GM19372 (cell line): Measurements from ENCODE around the gene HLCS.

Experiments used
- ATAC-seq: cut with Tn5 transposase; IDR thresholded peaks from one replicate; pipeline ENCODE4 v1.9.1; 2021; ENCODE audit warnings: mild to moderate bottlenecking, low read depth, moderate library complexity; ENCODE audit not compliant: unreplicated experiment

HLCS gene

DNA sequence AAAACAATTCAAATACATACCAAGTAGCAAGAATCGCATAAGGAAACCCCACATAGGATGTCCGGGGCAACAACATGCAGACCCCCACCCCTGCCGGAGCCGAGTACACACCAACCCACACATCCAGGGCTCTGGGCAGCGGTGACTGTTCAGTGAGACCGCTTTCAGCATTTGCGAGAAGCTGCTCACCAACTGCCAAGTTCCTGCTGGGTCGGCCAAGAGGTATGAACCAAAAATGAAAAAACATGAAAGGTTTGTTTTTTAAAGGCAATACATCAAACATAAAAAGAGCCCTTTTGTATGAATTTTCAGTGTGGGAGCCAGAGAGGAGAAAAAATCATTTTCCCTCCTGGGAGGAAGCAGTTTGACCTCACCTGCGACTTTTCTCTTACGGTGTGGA lies 175.3 kb downstream of the HLCS start:
- ATAC-seq = no peak

DNA sequence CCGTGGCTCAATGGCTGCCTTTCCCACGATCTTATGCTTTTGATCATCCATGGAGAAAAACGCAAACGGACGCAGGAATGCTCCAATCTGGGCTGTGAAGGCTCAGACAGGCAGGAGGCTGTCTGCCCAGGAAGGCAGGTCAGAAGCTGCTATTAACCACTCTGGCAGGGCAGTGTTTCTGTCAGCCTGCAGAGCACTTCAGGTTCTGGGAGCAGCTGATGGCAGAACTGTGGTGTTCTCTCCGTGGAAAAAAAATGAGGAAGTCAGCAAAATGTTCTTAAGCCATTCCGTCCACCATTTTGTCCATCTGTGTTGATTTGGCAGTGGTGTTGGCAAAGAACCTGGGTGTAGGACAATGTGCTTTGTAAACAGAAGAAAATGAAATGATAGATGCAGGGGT lies 175.9 kb downstream of the HLCS start:
- no peak for ATAC-seq

DNA sequence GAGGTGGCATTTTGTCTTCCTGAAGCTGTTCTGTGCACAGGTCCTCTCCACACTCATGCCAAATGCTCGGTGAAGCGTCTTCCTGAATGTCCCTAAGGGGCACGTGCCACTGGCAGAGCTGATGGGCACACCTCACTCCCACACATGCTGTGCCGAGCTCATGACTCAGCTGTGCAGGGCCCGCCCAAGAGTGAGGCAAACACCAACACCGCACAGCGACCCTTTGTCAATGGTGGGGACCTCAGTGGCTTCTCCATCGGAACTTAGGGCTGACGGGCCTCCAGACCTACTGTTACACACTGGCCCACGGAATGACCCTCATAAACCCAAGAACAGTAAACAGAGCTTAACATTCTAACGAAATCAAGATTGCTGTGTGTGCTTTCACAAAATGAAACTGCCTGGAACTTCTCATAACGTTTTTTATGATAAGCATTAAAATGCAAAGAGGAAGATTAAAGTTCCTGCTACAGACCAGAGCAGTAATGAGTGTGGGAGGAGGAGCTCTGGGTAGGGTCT lies 178.3 kb downstream of the HLCS start:
- no peak for ATAC-seq

DNA sequence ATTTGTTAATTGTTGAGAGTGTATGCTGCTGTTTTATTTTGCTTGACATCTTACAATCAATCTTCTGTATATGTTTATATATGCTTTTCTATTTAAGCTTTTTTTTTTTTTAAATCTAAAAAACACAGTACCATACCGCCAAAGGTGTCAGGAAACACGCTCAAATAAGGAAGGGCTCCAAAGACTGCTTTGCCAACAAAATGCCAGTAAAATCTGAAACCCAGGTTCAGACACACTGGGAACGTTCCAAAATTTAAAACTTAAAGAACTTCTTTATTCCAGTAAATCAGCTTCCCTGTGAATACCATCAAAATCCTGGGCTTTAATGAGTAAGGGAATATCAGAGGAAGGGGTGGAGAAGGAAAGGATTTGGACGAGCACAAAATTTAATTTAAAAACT lies 180.3 kb downstream of the HLCS start:
- no peak for ATAC-seq

DNA sequence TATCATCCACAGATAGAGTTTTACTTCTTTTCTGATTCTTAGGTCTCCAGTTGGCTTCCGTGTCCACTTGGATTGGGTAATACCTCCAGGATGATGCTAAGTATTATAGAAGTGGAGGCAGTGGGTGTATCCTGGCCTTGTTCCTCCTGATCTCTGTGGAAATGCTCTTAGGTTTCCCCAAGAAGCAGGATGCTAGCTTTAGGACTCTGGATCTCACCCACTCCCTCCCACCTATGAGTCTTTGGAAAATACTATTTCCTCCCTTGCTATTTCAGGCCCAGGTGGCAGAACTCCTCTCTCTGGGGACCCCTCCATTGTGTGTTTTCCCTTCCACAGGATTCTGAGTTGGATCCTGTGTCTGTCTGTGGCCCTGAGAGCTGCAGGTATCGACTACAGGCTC lies 180.9 kb downstream of the HLCS start:
- no peak for ATAC-seq

DNA sequence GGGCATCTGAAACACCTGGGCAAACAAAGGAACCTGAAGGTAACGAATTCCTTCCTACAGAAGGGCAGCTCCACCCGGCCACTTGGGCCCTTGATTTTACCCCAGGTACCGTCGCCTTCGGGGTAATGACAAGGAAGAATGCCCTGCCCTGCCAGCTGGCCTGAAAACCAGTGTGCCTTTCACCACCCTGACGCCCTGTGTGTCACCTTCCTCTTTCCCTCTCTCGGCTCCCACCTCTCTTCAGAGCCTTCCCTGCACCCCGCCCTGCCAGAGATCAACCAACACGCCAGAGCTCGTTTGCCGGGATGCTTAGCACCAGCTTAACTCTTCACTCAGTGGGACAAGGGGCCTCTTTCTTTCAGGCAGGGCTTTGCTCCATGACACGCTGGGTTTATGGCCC lies 181.5 kb downstream of the HLCS start:
- ATAC-seq = no peak

DNA sequence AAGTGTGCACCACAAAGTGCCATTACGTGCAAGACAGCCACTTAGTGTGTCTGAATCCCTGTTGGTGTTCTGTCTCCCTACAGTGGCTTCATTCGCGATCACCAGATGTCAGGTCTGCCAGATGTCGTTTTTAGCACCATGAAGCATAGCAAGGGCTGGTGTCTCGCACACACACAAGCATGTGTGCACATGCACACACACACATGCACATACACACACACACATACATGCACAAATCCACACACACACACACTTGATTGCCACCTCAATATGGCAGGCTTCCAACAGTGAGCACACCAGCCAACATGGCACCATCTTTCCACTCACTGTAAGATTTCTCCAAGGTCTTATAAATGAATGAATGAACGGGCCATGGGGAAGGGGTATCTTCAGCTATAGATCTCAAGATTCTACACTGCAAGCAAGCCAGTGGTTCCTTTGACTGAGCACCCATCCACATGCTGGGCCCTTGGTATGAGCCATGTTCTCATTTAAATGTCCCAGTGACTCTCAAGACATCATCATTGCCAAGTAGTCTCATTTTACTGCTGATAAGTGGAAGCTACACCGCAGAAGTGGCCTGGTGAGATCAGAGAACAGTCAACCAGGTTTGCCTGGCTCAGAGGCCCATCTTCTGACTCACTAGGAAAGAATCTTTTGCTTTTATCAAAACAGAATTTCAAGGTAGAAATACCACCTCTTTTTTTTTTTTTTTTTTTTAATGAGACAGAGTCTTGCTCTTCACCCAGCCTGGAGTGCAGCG lies 182.7 kb downstream of the HLCS start:
- no peak for ATAC-seq

DNA sequence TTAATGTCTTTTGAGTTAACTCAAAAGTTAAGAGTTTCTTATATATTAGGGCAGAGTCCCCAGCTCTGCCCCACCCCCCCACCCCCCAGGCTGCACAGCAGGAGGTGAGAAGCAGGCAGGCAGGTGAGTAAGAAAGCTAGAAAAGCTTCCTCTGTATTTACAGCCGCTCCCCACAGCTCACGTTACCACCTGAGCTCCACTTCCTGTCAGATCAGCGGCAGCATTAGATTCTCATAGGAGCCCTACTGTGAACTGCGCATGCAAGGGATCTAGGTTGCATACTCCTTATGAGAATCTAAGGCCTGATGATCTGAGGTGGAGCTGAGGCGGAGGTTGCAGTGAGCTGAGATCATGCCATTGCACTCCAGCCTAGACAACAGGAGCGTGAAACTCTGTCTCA lies 185.6 kb downstream of the HLCS start:
- ATAC-seq = no peak

DNA sequence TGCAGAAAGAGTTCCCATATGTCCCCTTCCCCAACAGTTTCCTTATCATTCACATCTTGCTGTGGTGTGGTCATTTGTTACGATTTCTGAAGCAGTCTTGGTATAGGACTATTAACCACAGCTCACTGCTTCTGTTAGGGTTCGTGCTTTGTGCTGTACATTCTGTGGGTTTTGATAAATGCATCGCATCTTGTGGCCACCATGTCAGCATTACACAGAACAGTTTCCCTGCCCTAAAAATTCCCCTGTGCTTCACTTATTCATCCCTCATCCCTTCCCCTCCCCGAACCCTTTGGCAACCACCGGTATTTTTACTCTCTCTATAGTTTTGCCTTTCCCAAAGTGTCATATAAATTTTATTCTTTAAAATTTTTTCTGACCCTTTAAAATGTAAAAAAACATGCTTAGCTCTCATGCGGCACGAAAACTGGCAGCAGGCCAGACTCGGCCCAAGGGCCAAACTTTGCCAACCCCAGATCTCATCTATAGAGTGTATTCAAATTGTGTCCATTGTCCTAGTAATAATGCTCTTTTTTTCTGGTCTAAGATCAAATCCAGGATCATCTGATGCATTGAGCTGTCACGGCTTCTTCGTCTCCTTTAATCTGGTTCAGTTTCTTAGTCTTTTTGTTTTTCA lies 189.4 kb downstream of the HLCS start:
- ATAC-seq = no peak

DNA sequence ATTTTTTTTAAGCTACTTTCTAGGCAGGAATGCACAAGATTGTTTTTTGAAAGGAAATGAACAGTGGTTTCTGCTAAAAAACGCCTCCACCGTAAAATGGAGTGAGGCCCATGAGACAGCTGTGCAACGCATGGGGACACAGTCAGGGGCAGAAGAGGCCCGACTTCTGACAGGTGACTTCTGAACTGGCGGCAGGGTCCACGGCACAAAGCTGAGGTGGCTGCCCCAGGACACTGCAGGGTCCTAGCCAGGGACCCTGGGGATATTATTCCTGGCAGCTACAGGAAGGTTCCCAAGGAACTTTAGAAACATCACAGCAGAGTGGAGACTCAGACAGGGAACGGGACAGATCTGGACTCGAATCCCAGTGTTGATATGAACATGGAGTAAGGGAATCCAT lies 192.5 kb downstream of the HLCS start:
- ATAC-seq = no peak

DNA sequence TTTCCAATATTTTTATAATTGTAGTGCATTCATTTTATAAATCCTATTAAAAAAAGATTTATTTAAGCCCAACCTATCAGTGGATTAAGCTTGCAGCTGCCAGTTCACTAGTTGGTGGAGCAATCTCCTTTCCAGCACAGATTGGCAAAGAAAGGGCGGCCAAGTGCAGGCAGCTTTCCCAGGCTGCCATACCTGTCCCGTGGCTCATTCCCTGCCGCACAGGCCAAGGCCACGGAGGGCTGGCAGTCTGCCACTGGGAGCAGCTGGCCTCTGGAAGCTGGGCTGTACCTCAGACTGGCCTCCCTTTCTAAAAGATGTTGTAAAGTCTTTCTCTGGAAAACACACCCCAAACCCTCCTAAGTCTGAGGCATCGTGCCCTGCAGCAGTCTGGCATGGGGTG lies 193.4 kb downstream of the HLCS start:
- no peak for ATAC-seq

DNA sequence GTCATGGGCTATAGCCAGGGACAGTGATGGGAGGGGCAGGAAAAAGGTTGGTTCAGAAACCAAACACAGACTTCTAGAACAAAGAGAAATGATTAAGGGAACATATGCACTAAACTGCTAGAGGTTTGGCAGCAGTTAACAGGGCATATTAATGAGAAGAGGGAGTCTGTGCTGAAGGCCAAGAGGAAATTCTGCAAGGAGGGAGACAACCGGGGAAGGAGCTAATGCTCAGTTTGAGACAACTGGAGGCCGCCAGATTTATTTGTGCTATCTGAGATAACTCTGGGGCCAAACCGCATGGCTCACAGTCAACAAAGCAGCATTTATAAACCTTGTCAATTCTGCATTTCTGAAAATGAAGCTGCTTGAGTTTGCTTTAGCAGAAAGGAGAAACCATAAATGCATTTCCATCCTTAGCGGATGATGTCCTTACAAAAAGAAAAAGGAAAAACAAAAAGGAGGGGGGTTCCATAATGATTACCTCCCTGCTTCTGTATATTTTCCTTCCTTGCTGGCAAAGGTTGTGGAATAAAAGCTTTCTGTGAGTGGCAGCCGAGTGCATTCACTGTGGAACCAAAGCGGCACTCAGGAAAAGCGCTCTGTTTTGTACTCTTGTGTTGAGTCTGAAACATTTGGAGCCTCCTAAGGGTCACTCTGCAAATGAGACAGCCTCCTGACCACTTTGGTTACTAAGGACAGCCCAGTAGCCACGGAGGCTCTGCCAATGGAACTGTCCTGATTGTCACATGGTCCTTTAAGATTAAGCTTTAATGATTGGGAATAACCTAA lies 197.2 kb downstream of the HLCS start:
- ATAC-seq = no peak

DNA sequence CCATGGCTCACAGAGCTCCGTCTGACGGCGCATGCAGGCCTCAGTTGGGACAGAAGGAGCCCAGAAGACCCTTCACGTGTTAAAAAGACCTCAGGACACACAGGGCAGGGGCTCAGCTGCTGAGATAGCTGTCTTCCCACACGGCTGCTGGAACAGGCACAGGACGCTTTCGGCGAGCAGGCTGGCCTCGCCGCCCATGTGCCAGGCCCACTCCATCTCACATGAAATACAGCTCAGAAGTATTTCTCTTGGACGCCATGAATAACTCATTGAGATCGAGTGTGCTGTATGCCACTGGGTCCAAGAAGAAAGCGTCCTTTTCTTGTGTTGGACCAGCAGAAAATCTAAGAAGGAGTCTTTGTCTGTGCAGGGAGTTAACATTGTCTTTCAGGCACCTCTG lies 198.0 kb downstream of the HLCS start:
- no peak for ATAC-seq

DNA sequence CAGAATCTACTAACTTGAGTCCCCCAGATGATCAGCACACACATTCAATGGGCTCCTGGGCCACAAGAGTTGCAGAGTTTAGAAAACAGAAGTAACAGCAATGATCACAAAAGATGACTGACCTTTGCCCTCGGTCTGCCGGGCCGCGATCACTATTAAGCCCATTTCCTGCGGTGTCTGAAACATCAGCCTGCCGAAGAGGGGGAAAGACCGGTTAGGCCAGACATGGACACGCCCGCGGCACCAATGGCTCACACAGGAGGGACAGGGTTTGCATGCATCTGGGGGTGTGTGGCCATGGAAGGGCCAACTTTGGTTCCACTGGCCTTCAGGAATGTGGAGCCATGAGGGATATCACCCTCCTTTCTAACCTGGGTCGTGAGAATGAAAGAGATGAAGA lies 199.4 kb downstream of the HLCS start:
- ATAC-seq = no peak

DNA sequence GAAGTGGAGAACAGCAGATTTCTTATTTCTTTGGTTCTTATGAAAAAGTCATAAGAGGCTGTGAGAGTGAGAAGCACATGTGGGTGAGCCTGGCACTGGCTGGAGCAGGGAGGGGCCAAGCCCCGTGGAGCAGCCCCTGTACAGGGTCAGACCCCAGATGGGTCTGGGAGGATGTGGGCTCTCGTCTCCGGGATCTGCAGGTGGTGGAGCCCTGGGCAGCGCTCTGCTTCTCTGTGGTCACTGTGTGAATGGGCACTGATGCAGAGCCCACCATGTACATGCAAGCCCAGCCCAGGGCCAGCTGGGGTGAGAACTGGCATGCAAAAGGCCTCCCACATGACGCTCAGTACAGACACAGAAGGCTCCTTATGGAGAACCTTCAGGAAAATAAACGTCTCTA lies 200.0 kb downstream of the HLCS start:
- ATAC-seq = no peak

DNA sequence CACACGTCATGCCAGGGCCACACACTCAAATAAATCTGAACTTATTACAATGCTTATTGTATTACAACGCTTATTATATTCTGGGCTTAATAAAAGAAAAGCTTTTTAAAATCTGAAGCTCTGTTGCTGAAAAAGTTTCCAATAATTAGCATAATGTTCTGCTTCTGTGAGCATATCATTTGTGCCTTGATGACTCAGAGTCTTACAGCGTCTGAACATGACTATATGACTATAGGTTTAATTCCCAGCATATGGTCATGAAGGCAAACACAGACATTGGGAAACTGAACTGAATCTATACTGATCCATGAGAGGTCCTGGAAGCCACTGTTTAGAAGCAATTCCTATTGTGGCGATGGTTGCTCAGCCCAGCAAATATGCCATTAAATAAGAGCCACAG lies 201.2 kb downstream of the HLCS start:
- ATAC-seq = no peak

DNA sequence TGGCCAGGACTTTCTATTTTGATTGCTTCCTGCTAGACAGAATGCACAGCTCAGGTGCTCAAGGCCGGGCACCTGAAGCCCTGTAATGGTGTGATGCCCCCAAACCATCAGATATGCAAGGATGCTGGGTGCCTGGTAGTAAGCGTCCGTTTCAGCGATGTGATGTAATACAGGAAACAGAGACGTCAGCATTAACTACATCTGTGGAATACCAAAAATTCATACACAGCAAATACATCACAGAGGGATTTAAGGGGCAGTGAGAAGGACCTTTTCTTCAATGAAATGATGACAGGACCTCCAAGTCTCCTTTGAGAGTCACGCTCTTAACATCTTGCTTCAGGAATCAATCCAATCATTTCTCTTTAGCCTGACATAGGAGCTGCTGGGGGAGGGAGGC lies 203.2 kb downstream of the HLCS start:
- no peak for ATAC-seq

DNA sequence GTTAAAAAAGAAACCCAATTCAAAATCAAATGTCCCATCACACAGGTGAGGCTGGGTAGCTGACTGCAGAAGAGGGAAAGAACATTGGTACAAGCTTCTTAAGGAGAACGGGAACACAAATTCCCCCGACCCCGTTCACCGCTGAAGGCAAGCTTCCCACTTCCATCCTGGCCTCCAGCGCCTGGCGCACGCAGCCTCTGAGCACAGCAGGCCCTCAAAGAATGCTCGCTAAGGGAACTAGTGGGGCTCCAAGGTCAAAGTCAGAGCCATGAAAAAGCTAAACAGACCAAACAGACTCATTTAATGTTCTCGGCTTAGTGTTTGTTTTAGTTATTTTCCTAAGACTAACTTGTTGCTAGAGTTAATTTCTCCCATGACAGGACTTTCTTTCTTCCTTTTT lies 203.8 kb downstream of the HLCS start:
- no peak for ATAC-seq

DNA sequence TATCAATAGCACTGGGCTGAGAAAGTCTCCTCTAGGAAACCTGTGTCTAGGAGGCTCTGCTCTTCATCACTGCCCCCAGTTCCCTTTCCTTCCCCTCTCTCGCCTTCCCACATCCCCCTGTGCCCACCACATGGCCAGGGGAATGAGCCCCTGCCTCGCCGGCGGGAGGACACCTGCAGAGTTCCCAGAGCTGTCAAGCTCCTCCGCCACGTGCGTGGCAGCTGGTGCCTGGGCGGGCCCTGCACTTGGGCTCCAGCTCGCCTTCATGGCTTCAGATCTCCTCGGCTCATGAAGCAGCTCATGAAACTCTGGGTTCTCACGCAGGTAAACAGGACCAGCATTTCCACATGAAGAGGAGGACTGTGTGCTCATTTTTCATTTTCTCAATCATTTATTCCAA lies 204.8 kb downstream of the HLCS start:
- no peak for ATAC-seq

DNA sequence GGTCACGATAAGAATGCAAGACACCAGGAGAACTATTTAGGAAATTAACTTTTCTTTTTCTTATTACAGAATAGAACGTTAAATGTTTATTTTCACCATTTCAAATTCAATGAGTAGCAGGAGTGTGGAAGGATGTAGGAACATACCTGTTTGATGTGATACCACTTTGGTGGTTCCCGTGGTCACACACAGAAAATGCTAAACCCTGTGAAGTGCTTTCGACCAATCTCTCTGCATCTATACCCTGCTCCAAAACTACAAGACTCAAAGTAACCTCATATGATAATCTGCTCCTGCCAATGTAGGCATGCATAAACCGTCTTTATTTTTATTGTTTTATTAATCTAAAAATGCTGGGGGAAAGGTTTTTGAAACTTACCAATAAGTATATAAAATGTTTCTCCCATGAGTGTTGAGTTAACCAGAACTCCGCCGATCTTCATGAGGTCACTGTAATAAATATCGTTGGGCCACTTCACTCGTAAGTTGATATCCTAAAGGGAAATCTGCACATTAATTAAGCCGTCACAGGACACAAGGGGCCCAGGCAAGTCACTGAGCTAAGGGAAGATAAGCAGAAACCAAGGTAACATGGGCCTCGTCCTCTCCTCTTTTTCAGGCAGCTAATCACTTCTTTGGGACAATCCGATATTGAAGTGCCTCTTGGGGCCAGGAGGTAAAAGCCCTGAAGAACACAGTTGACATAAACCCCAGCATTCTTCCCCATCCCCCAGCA lies 207.0 kb downstream of the HLCS start:
- no peak for ATAC-seq

DNA sequence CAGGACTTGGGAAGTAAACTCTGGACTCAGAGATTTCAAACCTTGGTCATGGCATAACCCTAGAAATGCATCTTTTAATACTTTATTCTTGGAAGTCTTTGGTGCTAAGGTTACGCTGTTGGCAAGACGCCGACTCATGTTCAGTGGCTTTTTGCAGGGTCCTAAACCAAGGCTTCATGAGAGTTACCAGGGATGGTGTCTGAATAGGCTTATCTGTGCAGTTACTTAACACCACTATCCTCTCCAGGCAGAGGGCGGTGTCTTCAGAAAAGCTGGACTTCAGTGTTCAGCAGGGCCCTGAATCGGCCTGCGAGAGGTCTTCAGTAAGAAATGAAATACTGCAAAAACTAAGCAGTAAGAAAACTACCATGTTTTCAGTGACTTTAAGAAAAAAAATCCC lies 209.3 kb downstream of the HLCS start:
- ATAC-seq = no peak
